Liver (tissue), 3 donors: Measurements from ENCODE around the gene COBL.

Source experiments
- ATF3 ChIP-seq: IDR thresholded peaks from 2 replicates; pipeline ENCODE4 v1.6.1; 2016; ENCODE audit warnings: antibody characterized with exemption
- CTCF ChIP-seq: fragments of 150-350 bp; IDR thresholded peaks from 2 replicates; pipeline ENCODE4 v1.5.1; 2017; ENCODE audit warnings: improper control_type of control experiment, low read depth, low read length; ENCODE audit not compliant: missing input control
- FOXA1 ChIP-seq: IDR thresholded peaks from 2 replicates; pipeline ENCODE4 v1.6.1; 2016; ENCODE audit warnings: antibody characterized with exemption
- GABPA ChIP-seq, 2 donors: IDR thresholded peaks in 1 of 2; conservative IDR thresholded peaks in 1 of 2; 2 replicates each; pipeline ENCODE4 v1.6.1; 2016; ENCODE audit warnings: antibody characterized with exemption in 2 of 2, mild to moderate bottlenecking in 1 of 2, moderate library complexity in 1 of 2
- JUND ChIP-seq, 2 donors: IDR thresholded peaks; 2 replicates each; pipeline ENCODE4 v1.6.1; 2016; ENCODE audit warnings: antibody characterized with exemption in 2 of 2
- RAD21 ChIP-seq, 2 donors: IDR thresholded peaks; 2 replicates each; pipeline ENCODE4 v1.6.1; 2016; ENCODE audit warnings: antibody characterized with exemption in 2 of 2, mild to moderate bottlenecking in 2 of 2
- SP1 ChIP-seq: IDR thresholded peaks from 2 replicates; pipeline ENCODE4 v1.6.1; 2018; ENCODE audit warnings: antibody characterized with exemption, mild to moderate bottlenecking
- TF ChIP-seq, protein P1 (sequence below): IDR thresholded peaks from 2 replicates; pipeline ENCODE4 v1.6.1; 2016; ENCODE audit warnings: antibody characterized with exemption
- donor health status: healthy.
- donor health status: healthy.

- TF ChIP-seq CTCF (no peak), JUND (IDR thresholded peaks at IDR 0.05) (no peak), RAD21 (IDR thresholded peaks at IDR 0.05) (no peak), FOXA1 (no peak), ATF3 (no peak), SP1 (no peak), GABPA (IDR thresholded peaks at IDR 0.05 in 1 of 2, conservative IDR thresholded peaks at IDR 0.05 in 1 of 2) (no peak)
- TF ChIP-seq, protein P1, sequence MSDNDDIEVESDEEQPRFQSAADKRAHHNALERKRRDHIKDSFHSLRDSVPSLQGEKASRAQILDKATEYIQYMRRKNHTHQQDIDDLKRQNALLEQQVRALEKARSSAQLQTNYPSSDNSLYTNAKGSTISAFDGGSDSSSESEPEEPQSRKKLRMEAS: no peak
These were observed 141.2 kb downstream of the COBL start for GRCh38 chr7:51175316-51175991.
